Spleen (tissue), 11 donors: ENCODE data around the gene PAPLN. TPM values are rescaled to one million over a fixed set of nuclear protein-coding genes. Genes with fewer than 3 reads are reported as not detected.
A peak's percentile ranks its signal among the peaks of the same experiment; 100 is the strongest.

Experiments
- DNase-seq: peaks from one replicate; pipeline ENCODE4 v3.0.0-alpha.2; 2020
- H3K27ac ChIP-seq, 8 donors: fragments of 200-600 bp; sonication (generic) in 7 of 8; 1 replicate in 4 of 8; 2 replicates in 4 of 8; pipeline versions ENCODE4 v1.5.0 to v1.8.0; 2016 to 2021; ENCODE audit warnings: inconsistent platforms in 4 of 8, mild to moderate bottlenecking in 4 of 8, moderate library complexity in 1 of 8
- H3K27me3 ChIP-seq, 7 donors: fragments of 200-600 bp; sonication (generic) in 6 of 7; replicated peaks in 1 of 7; 1 replicate in 4 of 7; 2 replicates in 3 of 7; pipeline versions ENCODE4 v1.5.0 to v1.8.0; 2016 to 2021; ENCODE audit warnings: inconsistent platforms in 3 of 7, mild to moderate bottlenecking in 1 of 7
- H3K36me3 ChIP-seq, 6 donors: fragments of 200-600 bp; sonication (generic) in 5 of 6; 1 replicate in 4 of 6; 2 replicates in 2 of 6; pipeline versions ENCODE4 v1.5.0 to v1.8.0; 2016 to 2021; ENCODE audit warnings: inconsistent platforms in 2 of 6
- H3K4me1 ChIP-seq, 6 donors: fragments of 200-600 bp; sonication (generic) in 5 of 6; 1 replicate in 3 of 6; 2 replicates in 3 of 6; pipeline versions ENCODE4 v1.5.0 to v1.8.0; 2016 to 2021; ENCODE audit warnings: inconsistent platforms in 3 of 6
- H3K4me3 ChIP-seq, 8 donors: fragments of 200-600 bp; sonication (generic) in 7 of 8; 1 replicate in 4 of 8; 2 replicates in 4 of 8; pipeline versions ENCODE4 v1.5.0 to v1.8.0; 2016 to 2021; ENCODE audit warnings: inconsistent platforms in 4 of 8, mild to moderate bottlenecking in 4 of 8, moderate library complexity in 2 of 8
- H3K9me3 ChIP-seq, 8 donors: fragments of 200-600 bp; sonication (generic) in 7 of 8; 1 replicate in 4 of 8; 2 replicates in 4 of 8; pipeline versions ENCODE4 v1.5.0 to v1.8.0; 2016 to 2021; ENCODE audit warnings: inconsistent platforms in 4 of 8
- POLR2A ChIP-seq, 3 donors: fragments of 450-650 bp; IDR thresholded peaks; one replicate each; pipeline ENCODE4 v1.5.1; 2017; ENCODE audit warnings: antibody characterized with exemption in 3 of 3, mild to moderate bottlenecking in 1 of 3
- POLR2AphosphoS5 ChIP-seq, 3 donors: sonication (generic); formaldehyde crosslinking; IDR thresholded peaks; one replicate each; pipeline ENCODE4 v1.5.1; 2017; ENCODE audit warnings: antibody characterized with exemption in 3 of 3
- WGBS, 5 donors: extraction: QIAGEN DNeasy Blood & Tissue Kit in 3 of 5; methylation state at CpG; one replicate each; pipeline versions ENCODE4 v1.1.5 to v1.1.7; 2013 to 2018; 5-methylcytosine and 5-hydroxymethylcytosine counted together
- intact Hi-C: fragments of 100-400 bp; cut with DNase I; formaldehyde crosslinking; loops from one replicate; pipeline ENCODE4 v1.15.0; 2023; ENCODE audit warnings: low total_unique reads
- polyA plus RNA-seq, 3 donors: library from polyadenylated mRNA; stranded (reverse); fragments of 200-250 nt; gene quantifications; one replicate each; pipeline ENCODE4 v1.2.1, GENCODE V29; 2013
- total RNA-seq, 7 donors: library from RNA; depleted of rRNA in 3 of 7; stranded (reverse); fragments of >200 nt in 3 of 7; fragmentation: NEBNext Ultra II Directional in 4 of 7; extraction: Animal tissue kit (Norgen Biotek cat#: 25700) in 4 of 7; gene quantifications; one replicate each; pipeline versions ENCODE4 v1.1.0 to v1.2.1, GENCODE V29; 2016 to 2021
- TF ChIP-seq, protein P1 (sequence below), 11 experiments: fragments of 200-600 bp in 7 of 11; fragments of 450-650 bp in 4 of 11; sonication (generic) in 4 of 11; IDR thresholded peaks in 8 of 11; conservative IDR thresholded peaks in 3 of 11; 1 replicate in 7 of 11; 2 replicates in 4 of 11; pipeline versions ENCODE4 v1.4.0 to v1.8.0; 2016 to 2021; ENCODE audit warnings: antibody characterized with exemption in 11 of 11, inconsistent platforms in 4 of 11, mild to moderate bottlenecking in 1 of 11
- donor health status: healthy with polysubstance abuse.
- donor health status: DM: no; HTN: no; CAD: no; lungs with moderate emphysema.
- donor health status: DM: no; HTN: no; CAD: no.
- donor health status: Bipolar disorder and iron deficiency.
- donor health status: healthy.
- donor health status: DM: no; HTN: no; CAD: no.
- donor health status: DM: yes; HTN: yes; CAD: no.

The PAPLN gene
- total and polyA plus RNA-seq, 10 donors, result 20.3 to 57.2 (median 42.0) TPM

GRCh38 chr14:73245480-73246325 lies 8.4 kb downstream of the PAPLN start:
- DNase-seq, result peak; percentile 95
- H3K9me3 ChIP-seq, result no peaks in the 10 kb centered on the region
- peaks cover 12 to 76% (median 59%) of the 10 kb centered on the region in 6 donors for H3K4me1 ChIP-seq
- H3K4me3 ChIP-seq, result peak overlapping the region; percentile 33 to 76 (median 48)
- 13 to 25% (median 18%) methylated on average over 26 to 64 of the region's 64 CpGs for WGBS, 5 donors
- TF ChIP-seq, protein P1, sequence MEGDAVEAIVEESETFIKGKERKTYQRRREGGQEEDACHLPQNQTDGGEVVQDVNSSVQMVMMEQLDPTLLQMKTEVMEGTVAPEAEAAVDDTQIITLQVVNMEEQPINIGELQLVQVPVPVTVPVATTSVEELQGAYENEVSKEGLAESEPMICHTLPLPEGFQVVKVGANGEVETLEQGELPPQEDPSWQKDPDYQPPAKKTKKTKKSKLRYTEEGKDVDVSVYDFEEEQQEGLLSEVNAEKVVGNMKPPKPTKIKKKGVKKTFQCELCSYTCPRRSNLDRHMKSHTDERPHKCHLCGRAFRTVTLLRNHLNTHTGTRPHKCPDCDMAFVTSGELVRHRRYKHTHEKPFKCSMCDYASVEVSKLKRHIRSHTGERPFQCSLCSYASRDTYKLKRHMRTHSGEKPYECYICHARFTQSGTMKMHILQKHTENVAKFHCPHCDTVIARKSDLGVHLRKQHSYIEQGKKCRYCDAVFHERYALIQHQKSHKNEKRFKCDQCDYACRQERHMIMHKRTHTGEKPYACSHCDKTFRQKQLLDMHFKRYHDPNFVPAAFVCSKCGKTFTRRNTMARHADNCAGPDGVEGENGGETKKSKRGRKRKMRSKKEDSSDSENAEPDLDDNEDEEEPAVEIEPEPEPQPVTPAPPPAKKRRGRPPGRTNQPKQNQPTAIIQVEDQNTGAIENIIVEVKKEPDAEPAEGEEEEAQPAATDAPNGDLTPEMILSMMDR (IDR thresholded peaks at IDR 0.05 in 8 of 11, conservative IDR thresholded peaks at IDR 0.05 in 3 of 11), result no peak
- TF ChIP-seq POLR2A (IDR thresholded peaks at IDR 0.05) (no peak), POLR2AphosphoS5 (IDR thresholded peaks at IDR 0.05) (peak; percentile 56 to 82 (median 73))
- intact Hi-C loops, result no loop called here
- peaks cover 0 to 62% (median 12%) of the 10 kb centered on the region in 7 donors for H3K27me3 ChIP-seq
- H3K27ac ChIP-seq, result peak overlapping the region in 3 of 8 donors; percentile 5 to 46 (median 12)
- peaks cover 0 to 7% (median 0%) of the 10 kb centered on the region in 6 donors for H3K36me3 ChIP-seq

DNA sequence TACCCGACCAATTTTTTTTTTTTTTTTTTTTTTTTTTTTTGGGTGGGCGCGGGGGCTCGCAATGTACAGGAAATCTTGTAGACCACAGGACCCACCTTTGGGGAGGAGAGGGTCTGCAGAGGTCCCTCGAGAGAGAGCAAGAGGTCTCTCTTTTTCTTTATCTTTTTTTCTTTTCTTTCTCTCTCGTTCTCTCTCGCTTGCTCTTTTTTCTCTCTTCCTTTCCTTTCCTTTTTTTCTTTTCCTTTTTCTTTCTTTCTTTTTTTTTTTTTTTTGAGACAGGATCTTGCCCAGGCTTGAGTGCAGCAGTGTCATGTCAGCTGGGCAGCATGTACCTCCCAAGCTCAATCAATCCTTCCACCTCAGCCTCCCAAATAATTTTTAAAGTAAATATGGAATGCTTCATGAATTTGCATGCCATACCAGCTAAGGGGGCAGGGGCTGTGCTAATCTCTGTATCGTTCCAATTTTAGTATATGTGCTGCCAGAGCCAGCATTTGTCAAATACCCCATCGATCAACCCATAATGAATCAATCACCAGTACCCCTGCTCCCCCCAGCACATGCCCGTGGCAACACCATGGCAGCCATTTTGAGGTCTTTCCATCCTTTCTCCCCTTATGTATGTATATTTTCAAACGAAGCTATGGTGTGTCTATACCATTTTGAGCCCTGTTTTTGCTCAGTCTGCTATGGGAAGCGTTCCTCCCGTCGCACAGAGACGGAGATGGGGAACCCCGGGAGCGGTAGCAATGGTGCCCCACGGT lies 9.3 kb downstream of the PAPLN start:
- Histone ChIP-seq H3K36me3 (peaks cover 0 to 14% (median 0%) of the 10 kb centered on the region in 6 donors), H3K9me3 (no peaks in the 10 kb centered on the region), H3K4me1 (peaks cover 5 to 67% (median 50%) of the 10 kb centered on the region in 6 donors), H3K27ac (no peak overlapping the region), H3K27me3 (peaks cover 0 to 54% (median 7%) of the 10 kb centered on the region in 7 donors), H3K4me3 (peak overlapping the region; percentile 33 to 76 (median 48))
- DNase-seq, result peak; percentile 53
- TF ChIP-seq POLR2AphosphoS5 (IDR thresholded peaks at IDR 0.05), result no peak
- TF ChIP-seq POLR2A (IDR thresholded peaks at IDR 0.05), result no peak
- TF ChIP-seq, protein P1 (IDR thresholded peaks at IDR 0.05 in 8 of 11, conservative IDR thresholded peaks at IDR 0.05 in 3 of 11), result no peak
- intact Hi-C loops, result no loop called here
- 58 to 60% (median 59%) methylated on average over 18 of the region's 18 CpGs for WGBS, 5 donors

DNA sequence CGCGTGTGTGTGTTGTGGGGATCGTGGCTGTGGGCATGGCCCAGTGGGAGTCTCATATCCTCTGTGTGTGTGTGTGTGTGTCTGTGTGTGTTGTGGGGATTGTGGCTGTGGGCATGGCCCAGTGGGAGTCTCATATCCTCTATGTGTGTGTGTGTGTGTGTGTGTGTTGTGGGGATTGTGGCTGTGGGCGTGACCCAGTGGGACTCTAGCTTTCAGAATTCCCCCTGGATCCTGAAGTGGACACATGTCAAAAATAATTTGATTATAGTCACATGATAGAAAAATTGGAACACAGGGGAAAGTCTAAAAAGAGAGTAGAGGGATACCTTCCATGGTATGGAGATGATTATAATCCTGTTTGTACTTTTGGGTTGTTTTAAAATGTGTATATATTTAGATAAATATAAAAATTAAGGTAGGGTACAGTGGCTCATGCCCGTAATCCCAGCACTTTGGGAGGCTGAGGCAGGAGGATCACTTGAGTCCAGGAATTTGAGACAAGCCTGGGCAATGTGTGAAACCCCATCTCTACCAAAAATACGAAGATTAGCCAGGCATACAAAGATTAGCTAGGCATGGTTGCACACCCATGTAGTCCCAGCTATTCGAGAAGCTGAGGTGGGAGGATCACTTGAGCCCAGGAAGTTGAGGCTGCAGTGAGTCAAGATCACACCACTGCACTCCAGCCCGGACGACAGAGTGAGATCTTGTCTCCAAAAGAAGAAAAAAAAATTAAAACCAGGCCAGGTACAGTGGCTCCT lies 11.0 kb downstream of the PAPLN start:
- TF ChIP-seq POLR2A (IDR thresholded peaks at IDR 0.05) (no peak), POLR2AphosphoS5 (IDR thresholded peaks at IDR 0.05) (no peak)
- TF ChIP-seq, protein P1 (IDR thresholded peaks at IDR 0.05 in 8 of 11, conservative IDR thresholded peaks at IDR 0.05 in 3 of 11), result no peak
- intact Hi-C loops, result no loop called here
- 48 to 67% (median 54%) methylated on average over 6 to 9 of the region's 9 CpGs for WGBS, 5 donors
- peaks cover 0 to 20% (median 0%) of the 10 kb centered on the region in 6 donors for H3K36me3 ChIP-seq
- no peak overlapping the region for H3K4me3 ChIP-seq
- H3K9me3 ChIP-seq, result no peaks in the 10 kb centered on the region
- peaks cover 4 to 50% (median 33%) of the 10 kb centered on the region in 6 donors for H3K4me1 ChIP-seq
- peaks cover 0 to 39% (median 7%) of the 10 kb centered on the region in 7 donors for H3K27me3 ChIP-seq
- H3K27ac ChIP-seq, result no peak overlapping the region
- peak; percentile 42 for DNase-seq
